Stimulated activated CD4-positive, alpha-beta T cell treated with anti-CD3 and anti-CD28 coated beads, Interleukin-2, amount 100 ng/mL, for 24 hours (primary cell): ENCODE results near the gene POLD1.
A peak's percentile ranks its signal among the peaks of the same experiment; 100 is the strongest.

Experiments used
- DNase-seq, 2 donors: peaks; one replicate each; pipeline ENCODE4 v3.0.0-alpha.2; 2020

Gene POLD1

GRCh38 chr19:50419022-50419579 is 35.0 kb downstream of the POLD1 start:
- no peak for DNase-seq

- DNase-seq, result no peak
These were observed 35.5 kb downstream of the POLD1 start for GRCh38 chr19:50419580-50420035.

GRCh38 chr19:50420127-50420526 is 36.0 kb downstream of the POLD1 start:
- no peak for DNase-seq

GRCh38 chr19:50420808-50421207 is 36.7 kb downstream of the POLD1 start:
- no peak for DNase-seq

- no peak for DNase-seq
These were observed 38.5 kb downstream of the POLD1 start for GRCh38 chr19:50422397-50423278.

GRCh38 chr19:50423279-50424113 is 39.3 kb downstream of the POLD1 start:
- DNase-seq, result no peak

- DNase-seq, result no peak
These were observed 41.4 kb downstream of the POLD1 start for GRCh38 chr19:50425581-50425980.

- DNase-seq, result no peak
These were observed 43.3 kb downstream of the POLD1 start for GRCh38 chr19:50427318-50427925.

GRCh38 chr19:50427997-50428425 is 43.9 kb downstream of the POLD1 start:
- DNase-seq, result peak; percentile 51 to 55

- DNase-seq, result no peak
These were observed 44.8 kb downstream of the POLD1 start for GRCh38 chr19:50428772-50429463.

GRCh38 chr19:50430888-50431342 is 46.8 kb downstream of the POLD1 start:
- DNase-seq, result no peak

- peak; percentile 88 for DNase-seq
These were observed 47.4 kb downstream of the POLD1 start for GRCh38 chr19:50431343-50432220.

GRCh38 chr19:50432221-50433028 is 48.3 kb downstream of the POLD1 start, which contains the start of gene MYBPC2:
MYBPC2 (plus strand) TSS chr19:50432892; CDS start chr19:50432954, 62 bp downstream.
- peak in 1 of 2 donors; percentile 21 for DNase-seq

GRCh38 chr19:50433201-50434180 is 49.3 kb downstream of the POLD1 start:
- no peak for DNase-seq

- DNase-seq, result no peak
These were observed 50.4 kb downstream of the POLD1 start for GRCh38 chr19:50434525-50434924.

- no peak for DNase-seq
These were observed 51.1 kb downstream of the POLD1 start for GRCh38 chr19:50435221-50435620.

- no peak for DNase-seq
These were observed 51.5 kb downstream of the POLD1 start for GRCh38 chr19:50435627-50436026.

GRCh38 chr19:50437862-50438449 is 53.8 kb downstream of the POLD1 start:
- no peak for DNase-seq
